GM21529 (cell line): ENCODE measurements around the gene DLEU7.

ENCODE experiments used
- ATAC-seq: cut with Tn5 transposase; IDR thresholded peaks from one replicate; pipeline ENCODE4 v1.9.1; 2021; ENCODE audit not compliant: unreplicated experiment

Gene DLEU7

GRCh38 chr13:50797091-50797490, 46.4 kb downstream of the DLEU7 start:
- ATAC-seq: no peak

GRCh38 chr13:50796463-50796862, 47.0 kb downstream of the DLEU7 start:
- ATAC-seq: no peak

- ATAC-seq: no peak
Measured at GRCh38 chr13:50794226-50794625, 49.3 kb downstream of the DLEU7 start.

- ATAC-seq: no peak
Measured at GRCh38 chr13:50793026-50793425, 50.5 kb downstream of the DLEU7 start.

GRCh38 chr13:50788551-50789210, 54.8 kb downstream of the DLEU7 start:
- ATAC-seq: no peak

GRCh38 chr13:50787316-50788195, 55.9 kb downstream of the DLEU7 start:
- ATAC-seq: no peak

- ATAC-seq: no peak
Measured at GRCh38 chr13:50783717-50784290, 59.7 kb downstream of the DLEU7 start.

GRCh38 chr13:50783066-50783465, 60.4 kb downstream of the DLEU7 start:
- ATAC-seq: no peak

- ATAC-seq: no peak
Measured at GRCh38 chr13:50780201-50781015, 63.1 kb downstream of the DLEU7 start.

GRCh38 chr13:50779443-50780200, 63.9 kb downstream of the DLEU7 start:
- ATAC-seq: no peak
